Smooth muscle cell (in vitro differentiated cells): ENCODE measurements around the gene ADARB1. TPM values are rescaled to one million over a fixed set of nuclear protein-coding genes. Genes with fewer than 3 reads are reported as not detected.
"Not testable (repeated sequence)": the region's sequence is repeated elsewhere in the genome, so short reads cannot be mapped to it uniquely, and the experiment has no call there.

Experiments
- DNase-seq: peaks from one replicate; lab custom pipeline; 2025; ENCODE audit not compliant: unreplicated experiment; lab: John Stamatoyannopoulos, UW
- H2AFZ ChIP-seq: fragments of 200-600 bp; sonication (generic); 2 replicates; pipeline ENCODE4 v1.6.0; 2016; ENCODE audit warnings: antibody characterized with exemption, low read depth, mild to moderate bottlenecking
- H3F3A ChIP-seq: fragments of 200-600 bp; sonication (generic); 2 replicates; pipeline ENCODE4 v1.6.0; 2017; ENCODE audit warnings: antibody characterized with exemption, low read depth
- H3K27ac ChIP-seq: fragments of 200-600 bp; sonication (generic); 2 replicates; pipeline ENCODE4 v1.5.1; 2016; ENCODE audit warnings: low read depth, mild to moderate bottlenecking
- H3K27me3 ChIP-seq: fragments of 200-600 bp; sonication (generic); 2 replicates; pipeline ENCODE4 v1.6.1; 2016; ENCODE audit warnings: low read depth, mild to moderate bottlenecking
- H3K36me3 ChIP-seq: fragments of 200-600 bp; sonication (generic); 2 replicates; pipeline ENCODE4 v1.5.1; 2016; ENCODE audit warnings: low read depth
- H3K4me1 ChIP-seq: fragments of 200-600 bp; sonication (generic); 2 replicates; pipeline ENCODE4 v1.5.1; 2016; ENCODE audit warnings: low read depth
- H3K4me2 ChIP-seq: fragments of 200-600 bp; sonication (generic); 2 replicates; pipeline ENCODE4 v1.6.0; 2016; ENCODE audit warnings: mild to moderate bottlenecking
- H3K4me3 ChIP-seq: fragments of 200-600 bp; sonication (generic); 2 replicates; pipeline ENCODE4 v1.5.1; 2016; ENCODE audit warnings: mild to moderate bottlenecking
- H3K79me2 ChIP-seq: fragments of 200-600 bp; sonication (generic); 2 replicates; pipeline ENCODE4 v1.6.0; 2016; ENCODE audit warnings: low read depth, mild to moderate bottlenecking
- H3K9ac ChIP-seq: fragments of 200-600 bp; sonication (generic); 2 replicates; pipeline ENCODE4 v1.6.0; 2016; ENCODE audit warnings: low read depth
- H3K9me3 ChIP-seq: fragments of 200-600 bp; sonication (generic); replicated peaks from 2 replicates; pipeline ENCODE4 v1.5.1; 2016; ENCODE audit warnings: low read depth
- H4K20me1 ChIP-seq: fragments of 200-600 bp; sonication (generic); 2 replicates; pipeline ENCODE4 v1.6.0; 2016; ENCODE audit warnings: low read depth
- WGBS: methylation state at CpG from one replicate; pipeline ENCODE4 v1.1.7; 2016; ENCODE audit warnings: low lambda C conversion rate; 5-methylcytosine and 5-hydroxymethylcytosine counted together
- polyA plus RNA-seq: library from polyadenylated mRNA; unstranded; fragments of >200 nt; fragmentation: Nextera tagmentation; extraction: Ambion mirVana; gene quantifications from 2 replicates; pipeline ENCODE4 v1.2.1, GENCODE V29; 2016
- total RNA-seq: library from RNA; depleted of rRNA; stranded (reverse); fragments of >200 nt; gene quantifications from 2 replicates; pipeline ENCODE4 v1.2.3, GENCODE V29; 2014
- TF ChIP-seq, protein P1 (sequence below): fragments of 200-600 bp; sonication (generic); IDR thresholded peaks from 2 replicates; pipeline ENCODE4 v1.5.1; 2017; ENCODE audit warnings: borderline replicate concordance, mild to moderate bottlenecking, antibody characterized with exemption; ENCODE audit not compliant: insufficient read depth, poor library complexity, severe bottlenecking

ADARB1 gene
- total and polyA plus RNA-seq, 2 experiments from 2014 or later: 25.6 to 28.9 TPM

GRCh38 chr21:45132841-45133573, 58.6 kb downstream of the ADARB1 start:
- Histone ChIP-seq H3K4me1 (peaks cover 7% of the 10 kb centered on the region), H4K20me1 (peaks cover 52% of the 10 kb centered on the region), H3K27ac (peak overlapping the region; percentile 44), H3K4me3 (no peak overlapping the region), H2AFZ (no peak overlapping the region), H3K4me2 (peak overlapping the region; percentile 2), H3K9ac (peak overlapping the region; percentile 9), H3K9me3 (no peaks in the 10 kb centered on the region), H3K79me2 (peaks cover under 1% of the 10 kb centered on the region), H3F3A (peaks cover 31% of the 10 kb centered on the region), H3K27me3 (no peaks in the 10 kb centered on the region), H3K36me3 (no peaks in the 10 kb centered on the region)
- TF ChIP-seq, protein P1, sequence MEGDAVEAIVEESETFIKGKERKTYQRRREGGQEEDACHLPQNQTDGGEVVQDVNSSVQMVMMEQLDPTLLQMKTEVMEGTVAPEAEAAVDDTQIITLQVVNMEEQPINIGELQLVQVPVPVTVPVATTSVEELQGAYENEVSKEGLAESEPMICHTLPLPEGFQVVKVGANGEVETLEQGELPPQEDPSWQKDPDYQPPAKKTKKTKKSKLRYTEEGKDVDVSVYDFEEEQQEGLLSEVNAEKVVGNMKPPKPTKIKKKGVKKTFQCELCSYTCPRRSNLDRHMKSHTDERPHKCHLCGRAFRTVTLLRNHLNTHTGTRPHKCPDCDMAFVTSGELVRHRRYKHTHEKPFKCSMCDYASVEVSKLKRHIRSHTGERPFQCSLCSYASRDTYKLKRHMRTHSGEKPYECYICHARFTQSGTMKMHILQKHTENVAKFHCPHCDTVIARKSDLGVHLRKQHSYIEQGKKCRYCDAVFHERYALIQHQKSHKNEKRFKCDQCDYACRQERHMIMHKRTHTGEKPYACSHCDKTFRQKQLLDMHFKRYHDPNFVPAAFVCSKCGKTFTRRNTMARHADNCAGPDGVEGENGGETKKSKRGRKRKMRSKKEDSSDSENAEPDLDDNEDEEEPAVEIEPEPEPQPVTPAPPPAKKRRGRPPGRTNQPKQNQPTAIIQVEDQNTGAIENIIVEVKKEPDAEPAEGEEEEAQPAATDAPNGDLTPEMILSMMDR: no peak
- DNase-seq: no peak
- 69% methylated on average over 13 of the region's 13 CpGs for WGBS

DNA sequence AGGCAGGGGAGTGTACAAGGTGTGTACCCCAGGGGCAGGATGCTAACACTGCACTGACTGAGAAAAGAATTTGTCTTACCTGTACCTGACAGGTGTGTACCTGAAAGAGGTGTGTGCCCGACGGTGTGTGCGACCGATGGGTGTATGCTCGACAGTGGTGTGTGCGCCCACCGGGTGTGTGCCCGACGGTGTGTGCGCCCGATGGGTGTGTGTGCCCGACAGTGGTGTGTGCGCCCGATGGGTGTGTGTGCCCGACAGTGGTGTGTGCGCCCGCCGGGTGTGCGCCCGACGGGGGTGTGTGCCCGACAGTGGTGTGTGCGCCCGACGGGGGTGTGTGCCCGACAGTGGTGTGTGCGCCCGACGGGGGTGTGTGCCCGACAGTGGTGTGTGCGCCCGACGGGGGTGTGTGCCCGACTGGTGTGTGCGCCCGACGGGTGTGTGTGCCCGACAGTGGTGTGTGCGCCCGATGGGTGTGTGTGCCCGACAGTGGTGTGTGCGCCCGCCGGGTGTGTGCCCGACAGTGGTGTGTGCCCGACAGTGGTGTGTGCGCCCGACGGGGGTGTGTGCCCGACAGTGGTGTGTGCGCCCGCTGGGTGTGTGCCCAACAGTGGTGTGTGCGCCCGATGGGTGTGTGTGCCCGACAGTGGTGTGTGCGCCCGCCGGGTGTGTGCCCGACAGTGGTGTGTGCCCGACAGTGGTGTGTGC, 59.3 kb downstream of the ADARB1 start:
- peaks cover 36% of the 10 kb centered on the region for H3F3A ChIP-seq
- not testable (repeated sequence) for H3K4me3 ChIP-seq, H3K4me2 ChIP-seq, DNase-seq, H3K4me1 ChIP-seq, H3K27me3 ChIP-seq, H3K9ac ChIP-seq, H2AFZ ChIP-seq, H3K9me3 ChIP-seq, H3K79me2 ChIP-seq, H3K27ac ChIP-seq, H3K36me3 ChIP-seq
- H4K20me1 ChIP-seq: peaks cover 55% of the 10 kb centered on the region
- WGBS: 98% methylated on average over 54 of the region's 60 CpGs

DNA sequence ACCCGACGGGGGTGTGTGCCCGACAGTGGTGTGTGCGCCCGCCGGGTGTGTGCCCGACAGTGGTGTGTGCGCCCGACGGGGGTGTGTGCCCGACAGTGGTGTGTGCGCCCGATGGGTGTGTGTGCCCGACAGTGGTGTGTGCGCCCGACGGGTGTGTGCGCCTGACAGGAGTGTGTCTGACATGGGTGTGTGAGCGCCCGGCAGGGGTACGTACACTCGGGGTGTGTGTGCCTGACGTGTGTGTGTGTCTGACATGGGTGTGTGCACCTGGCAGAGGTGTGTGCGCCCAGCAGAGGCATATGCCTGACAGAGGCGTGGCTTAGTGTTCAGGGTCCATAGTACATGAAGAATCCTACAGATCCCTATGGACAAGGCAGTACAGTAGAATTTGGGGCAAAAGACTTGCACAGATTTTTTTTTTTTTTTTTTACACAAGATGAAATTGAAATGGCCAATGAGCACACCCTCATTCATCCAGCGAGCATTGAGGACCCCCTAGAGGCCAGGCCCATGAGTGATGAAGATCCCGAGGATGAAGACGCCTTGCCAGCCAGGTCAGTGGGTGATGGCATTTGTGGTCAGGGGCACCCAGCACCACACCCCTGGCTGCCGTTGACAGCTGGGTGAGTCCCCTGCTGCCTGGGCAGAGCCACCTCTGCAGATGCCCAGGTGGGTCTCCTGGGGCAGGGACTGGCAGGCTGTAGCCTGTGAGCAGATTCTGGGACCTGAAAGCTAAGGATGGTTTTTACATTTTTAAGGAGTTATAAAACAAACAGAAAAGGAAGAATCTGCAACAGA, 60.1 kb downstream of the ADARB1 start:
- Histone ChIP-seq H3K4me1 (peaks cover 7% of the 10 kb centered on the region), H3K27ac (no peak overlapping the region), H3F3A (peaks cover 31% of the 10 kb centered on the region), H3K9me3 (no peaks in the 10 kb centered on the region), H4K20me1 (peaks cover 59% of the 10 kb centered on the region), H3K36me3 (no peaks in the 10 kb centered on the region), H3K27me3 (no peaks in the 10 kb centered on the region), H3K79me2 (no peaks in the 10 kb centered on the region), H3K4me2 (no peak overlapping the region), H3K4me3 (no peak overlapping the region), H3K9ac (no peak overlapping the region), H2AFZ (no peak overlapping the region)
- no peak for DNase-seq
- TF ChIP-seq, protein P1: no peak
- WGBS: 97% methylated on average over 28 of the region's 29 CpGs

GRCh38 chr21:45135122-45135521, 60.7 kb downstream of the ADARB1 start:
- Histone ChIP-seq H3K9me3 (no peaks in the 10 kb centered on the region), H2AFZ (no peak overlapping the region), H3K9ac (no peak overlapping the region), H3K27me3 (no peaks in the 10 kb centered on the region), H3K4me1 (peaks cover 7% of the 10 kb centered on the region), H3K4me2 (no peak overlapping the region), H3K36me3 (no peaks in the 10 kb centered on the region), H3K79me2 (no peaks in the 10 kb centered on the region), H3K4me3 (no peak overlapping the region), H3K27ac (peak overlapping the region; percentile 17), H3F3A (peaks cover 25% of the 10 kb centered on the region), H4K20me1 (peaks cover 58% of the 10 kb centered on the region)
- 100% methylated on average over 3 of the region's 3 CpGs for whole genome bisulfite sequencing
- DNase-seq: no peak
- TF ChIP-seq, protein P1: no peak
